HEK293 (cell line): ENCODE measurements around the gene POLR1E.

Source experiments
- CTCF ChIA-PET: fragments of 350-600 bp; formaldehyde crosslinking; extraction: SDS; loops from one replicate; lab custom pipeline; 2021; ENCODE audit warnings: antibody characterized with exemption; lab: Yijun Ruan, JAX
- POLR2A ChIA-PET: fragments of 300-600 bp; formaldehyde crosslinking; extraction: SDS; loops from one replicate; lab custom pipeline; 2020; ENCODE audit warnings: antibody characterized with exemption, inconsistent platforms; lab: Yijun Ruan, JAX
- H3K27ac ChIP-seq: fragments of 200-500 bp; sonication (Bioruptor generic); 2 replicates; pipeline ENCODE4 v1.5.1; 2014; ENCODE audit warnings: low read depth, low read length, control low read depth, inconsistent platforms; ENCODE audit errors: extremely low read depth
- H3K36me3 ChIP-seq, 2 experiments: fragments of 200-500 bp in 1 of 2; sonication (Bioruptor generic) in 1 of 2; 1 replicate in 1 of 2; 2 replicates in 1 of 2; pipeline ENCODE4 v1.5.1; 2014 to 2017; ENCODE audit warnings: inconsistent platforms in 2 of 2, low read length in 2 of 2; ENCODE audit not compliant: control insufficient read depth in 2 of 2, insufficient read depth in 1 of 2
- H3K4me1 ChIP-seq: fragments of 200-500 bp; sonication (Bioruptor generic); 2 replicates; pipeline ENCODE4 v1.5.1; 2014; ENCODE audit warnings: mild to moderate bottlenecking, low read length, inconsistent platforms; ENCODE audit not compliant: control insufficient read depth, insufficient read depth
- H3K4me3 ChIP-seq: 2 replicates; pipeline ENCODE4 v1.5.1; 2011; ENCODE audit warnings: low read depth, mild to moderate bottlenecking, control low read depth, low read length, moderate library complexity
- H3K9me3 ChIP-seq: fragments of 200-500 bp; sonication (Bioruptor generic); 2 replicates; pipeline ENCODE4 v1.5.1; 2014; ENCODE audit warnings: low read depth, low read length, inconsistent platforms; ENCODE audit not compliant: control insufficient read depth, insufficient read depth
- FEZF1 ChIP-seq: fragments of 450-650 bp; formaldehyde crosslinking; IDR thresholded peaks from 2 replicates; pipeline ENCODE4 v1.5.1; 2016; ENCODE audit warnings: missing biosample characterization, missing genetic modification characterization
- GLIS1 ChIP-seq: fragments of 450-650 bp; formaldehyde crosslinking; IDR thresholded peaks from 2 replicates; pipeline ENCODE4 v1.5.1; 2016; ENCODE audit warnings: missing biosample characterization, missing genetic modification characterization
- INSM2 ChIP-seq: fragments of 450-650 bp; formaldehyde crosslinking; IDR thresholded peaks from 2 replicates; pipeline ENCODE4 v1.5.1; 2016; ENCODE audit warnings: missing biosample characterization, missing genetic modification characterization
- KLF16 ChIP-seq: fragments of 450-650 bp; formaldehyde crosslinking; IDR thresholded peaks from 2 replicates; pipeline ENCODE4 v1.5.1; 2017; ENCODE audit warnings: missing biosample characterization, missing genetic modification characterization
- KLF17 ChIP-seq: fragments of 450-650 bp; formaldehyde crosslinking; IDR thresholded peaks from 2 replicates; pipeline ENCODE4 v1.5.1; 2016; ENCODE audit warnings: missing biosample characterization, missing genetic modification characterization
- PATZ1 ChIP-seq: fragments of 450-650 bp; formaldehyde crosslinking; IDR thresholded peaks from 2 replicates; pipeline ENCODE4 v1.5.1; 2016; ENCODE audit warnings: missing biosample characterization, missing genetic modification characterization
- PRDM2 ChIP-seq: fragments of 450-650 bp; formaldehyde crosslinking; IDR thresholded peaks from 2 replicates; pipeline ENCODE4 v1.5.1; 2016; ENCODE audit warnings: missing biosample characterization, missing genetic modification characterization, borderline replicate concordance
- YY2 ChIP-seq: fragments of 450-650 bp; formaldehyde crosslinking; IDR thresholded peaks from 2 replicates; pipeline ENCODE4 v1.5.1; 2016; ENCODE audit warnings: missing biosample characterization, missing genetic modification characterization
- ZBTB21 ChIP-seq: fragments of 450-650 bp; formaldehyde crosslinking; IDR thresholded peaks from 2 replicates; pipeline ENCODE4 v1.5.1; 2017; ENCODE audit warnings: missing biosample characterization, missing genetic modification characterization
- ZFP37 ChIP-seq: fragments of 450-650 bp; formaldehyde crosslinking; IDR thresholded peaks from 2 replicates; pipeline ENCODE4 v1.5.1; 2016; ENCODE audit warnings: missing biosample characterization, missing genetic modification characterization
- ZNF10 ChIP-seq: fragments of 450-650 bp; formaldehyde crosslinking; IDR thresholded peaks from 2 replicates; pipeline ENCODE4 v1.5.1; 2017; ENCODE audit warnings: missing biosample characterization, missing genetic modification characterization
- ZNF18 ChIP-seq: fragments of 450-650 bp; formaldehyde crosslinking; IDR thresholded peaks from 2 replicates; pipeline ENCODE4 v1.5.1; 2016; ENCODE audit warnings: missing biosample characterization, missing genetic modification characterization
- ZNF266 ChIP-seq: fragments of 450-650 bp; formaldehyde crosslinking; IDR thresholded peaks from 2 replicates; pipeline ENCODE4 v1.5.1; 2016; ENCODE audit warnings: missing biosample characterization, missing genetic modification characterization, low read depth
- ZNF394 ChIP-seq: fragments of 450-650 bp; formaldehyde crosslinking; IDR thresholded peaks from 2 replicates; pipeline ENCODE4 v1.5.1; 2016; ENCODE audit warnings: missing biosample characterization, missing genetic modification characterization, mild to moderate bottlenecking, moderate library complexity, borderline replicate concordance
- ZNF423 ChIP-seq: fragments of 450-650 bp; formaldehyde crosslinking; IDR thresholded peaks from 2 replicates; pipeline ENCODE4 v1.5.1; 2016; ENCODE audit warnings: missing biosample characterization, missing genetic modification characterization
- ZNF514 ChIP-seq: fragments of 450-650 bp; formaldehyde crosslinking; IDR thresholded peaks from 2 replicates; pipeline ENCODE4 v1.5.1; 2016; ENCODE audit warnings: missing biosample characterization, missing genetic modification characterization
- ZNF549 ChIP-seq: fragments of 450-650 bp; IDR thresholded peaks from 2 replicates; pipeline ENCODE4 v1.5.1; 2018; ENCODE audit warnings: missing biosample characterization, missing genetic modification characterization, mild to moderate bottlenecking, inconsistent platforms, moderate library complexity
- ZNF571 ChIP-seq: fragments of 450-650 bp; formaldehyde crosslinking; IDR thresholded peaks from 2 replicates; pipeline ENCODE4 v1.5.0; 2017; ENCODE audit warnings: missing biosample characterization, missing genetic modification characterization
- ZNF626 ChIP-seq: fragments of 450-650 bp; sonication (Bioruptor Pico); formaldehyde crosslinking; IDR thresholded peaks from 2 replicates; pipeline ENCODE4 v1.5.1; 2018; ENCODE audit warnings: missing biosample characterization, missing genetic modification characterization, inconsistent platforms
- ZNF830 ChIP-seq: fragments of 450-650 bp; IDR thresholded peaks from 2 replicates; pipeline ENCODE4 v1.5.0; 2018; ENCODE audit warnings: missing biosample characterization, missing genetic modification characterization, low read depth, mild to moderate bottlenecking, moderate library complexity
- ZSCAN23 ChIP-seq: fragments of 450-650 bp; formaldehyde crosslinking; IDR thresholded peaks from 2 replicates; pipeline ENCODE4 v1.5.1; 2016; ENCODE audit warnings: missing biosample characterization, missing genetic modification characterization

POLR1E gene

GRCh38 chr9:37501957-37502596 lies 16.3 kb downstream of the POLR1E start:
- CTCF ChIA-PET: interaction anchor here (0.7 kb wide), 1 partner anchor 761 kb away, joined by 3 read pairs; no protein-coding TSS in a partner anchor
- no peak for TF ChIP-seq ZNF549 (tag by site-specific recombination)
- no peak for TF ChIP-seq ZNF830 (tag by site-specific recombination)
- TF ChIP-seq ZSCAN23 (tag by site-specific recombination): no peak
- TF ChIP-seq KLF16 (tag by site-specific recombination): no peak
- no peak for TF ChIP-seq ZFP37 (tag by site-specific recombination)
- TF ChIP-seq ZNF394: no peak
- no peak for TF ChIP-seq FEZF1 (tag by site-specific recombination)
- no peak for TF ChIP-seq PRDM2 (tag by site-specific recombination)
- no peak for TF ChIP-seq ZNF571
- TF ChIP-seq ZNF514: no peak
- no peak for TF ChIP-seq ZNF423 (tag by site-specific recombination)
- TF ChIP-seq ZNF10 (tag by site-specific recombination): no peak
- TF ChIP-seq INSM2: no peak
- TF ChIP-seq ZBTB21 (tag by site-specific recombination): no peak
- TF ChIP-seq, all 188 proteins: peak for 0
- Histone ChIP-seq H3K27ac (no peak overlapping the region), H3K36me3 (peaks cover 3 to 94% of the 10 kb centered on the region in 2 experiments), H3K4me3 (no peak overlapping the region), H3K9me3 (no peaks in the 10 kb centered on the region), H3K4me1 (no peaks in the 10 kb centered on the region)
- POLR2A ChIA-PET: no interaction called here

GRCh38 chr9:37503736-37504135 lies 18.0 kb downstream of the POLR1E start:
- TF ChIP-seq ZNF266 (tag by site-specific recombination): no peak
- no peak for TF ChIP-seq ZNF626 (tag by site-specific recombination)
- TF ChIP-seq PATZ1 (tag by site-specific recombination): no peak
- TF ChIP-seq KLF17 (tag by site-specific recombination): no peak
- no peak for TF ChIP-seq GLIS1 (tag by site-specific recombination)
- TF ChIP-seq YY2: no peak
- TF ChIP-seq ZNF18 (tag by site-specific recombination): no peak
- POLR2A ChIA-PET: interaction anchor here (3.3 kb wide), 1 partner anchor 17 kb away, joined by 12 read pairs; the partner anchor contains the start of gene POLR1E
- peaks cover 3 to 94% of the 10 kb centered on the region in 2 experiments for H3K36me3 ChIP-seq

More at GRCh38 chr9:37503736-37504135, 18.0 kb downstream of the POLR1E start:
- CTCF ChIA-PET: interaction anchor here (1.0 kb wide), 1 partner anchor 401 kb away, joined by 3 read pairs; no protein-coding TSS in a partner anchor
- Histone ChIP-seq H3K4me1 (no peaks in the 10 kb centered on the region), H3K4me3 (no peak overlapping the region), H3K9me3 (no peaks in the 10 kb centered on the region), H3K27ac (no peak overlapping the region)
